HG03460 (cell line): ENCODE measurements around the gene ELK1.
"Not testable (repeated sequence)": the region's sequence is repeated elsewhere in the genome, so short reads cannot be mapped to it uniquely, and the experiment has no call there.

Experiments
- ATAC-seq: cut with Tn5 transposase; IDR thresholded peaks from one replicate; pipeline ENCODE4 v1.9.1; 2021; ENCODE audit not compliant: unreplicated experiment

ELK1 gene

GRCh38 chrX:47650164-47651042 is at the start of gene ELK1:
Gene ELK1, minus strand, starts transcription at chrX:47650563. Its CDS starts 9,122 bp downstream, at chrX:47641441.
- peak; percentile 87 for ATAC-seq

GRCh38 chrX:47697181-47697580 is 46.8 kb upstream of the ELK1 start:
- no peak for ATAC-seq

- no peak for ATAC-seq
These were observed 39.8 kb upstream of the ELK1 start for GRCh38 chrX:47690175-47690574.

- ATAC-seq: no peak
These were observed 36.9 kb upstream of the ELK1 start for GRCh38 chrX:47687263-47687662.

- no peak for ATAC-seq
These were observed 33.5 kb upstream of the ELK1 start for GRCh38 chrX:47683829-47684205.

- no peak for ATAC-seq
These were observed 32.9 kb upstream of the ELK1 start for GRCh38 chrX:47683184-47683828.

GRCh38 chrX:47675959-47676859 is 25.8 kb upstream of the ELK1 start:
- not testable (repeated sequence) for ATAC-seq

- ATAC-seq: no peak
These were observed 24.4 kb upstream of the ELK1 start for GRCh38 chrX:47674776-47675175.

- not testable (repeated sequence) for ATAC-seq
These were observed 15.4 kb upstream of the ELK1 start for GRCh38 chrX:47665797-47666196.

GRCh38 chrX:47664737-47665136 is 14.4 kb upstream of the ELK1 start:
- ATAC-seq: no peak

GRCh38 chrX:47662144-47662657 is 11.8 kb upstream of the ELK1 start:
- no peak for ATAC-seq

GRCh38 chrX:47661539-47661938 is 11.2 kb upstream of the ELK1 start:
- ATAC-seq: no peak

GRCh38 chrX:47659421-47659726 is 9.0 kb upstream of the ELK1 start:
- ATAC-seq: no peak

GRCh38 chrX:47658684-47659420 is 8.5 kb upstream of the ELK1 start, which contains the start of gene UXT:
Gene UXT, minus strand, starts transcription at chrX:47659180. Its CDS starts 253 bp downstream, at chrX:47658927.
- peak; percentile 75 for ATAC-seq

- ATAC-seq: no peak
These were observed 7.9 kb upstream of the ELK1 start for GRCh38 chrX:47658301-47658683.

- ATAC-seq: no peak
These were observed 911 bp upstream of the ELK1 start for GRCh38 chrX:47651043-47651905.

GRCh38 chrX:47649781-47650163 is 591 bp downstream of the ELK1 start:
- no peak for ATAC-seq

GRCh38 chrX:47649271-47649670 is 1.1 kb downstream of the ELK1 start:
- no peak for ATAC-seq

- no peak for ATAC-seq
These were observed 2.0 kb downstream of the ELK1 start for GRCh38 chrX:47648376-47648775.

- ATAC-seq: no peak
These were observed 3.7 kb downstream of the ELK1 start for GRCh38 chrX:47646636-47647035.
